LNCAP (cell line): ENCODE data around the gene ITPKA.

Experiments
- CTCF ChIP-seq: fragments of 450-650 bp; IDR thresholded peaks from 2 replicates; pipeline ENCODE4 v1.5.1; 2017; ENCODE audit warnings: mild to moderate bottlenecking

ITPKA gene

GRCh38 chr15:41513506-41514227, 20.0 kb downstream of the ITPKA start, which contains the start of gene LTK:
Gene LTK, minus strand, starts transcription at chr15:41513827. Its CDS starts 118 bp downstream, at chr15:41513709.
- no peak for TF ChIP-seq CTCF

GRCh38 chr15:41517895-41518449, 24.3 kb downstream of the ITPKA start:
- TF ChIP-seq CTCF, result no peak

- TF ChIP-seq CTCF, result no peak
Observed at GRCh38 chr15:41520636-41521035, 27.0 kb downstream of the ITPKA start.

GRCh38 chr15:41521614-41522013, 27.9 kb downstream of the ITPKA start:
- TF ChIP-seq CTCF, result no peak

GRCh38 chr15:41523097-41523496, 29.4 kb downstream of the ITPKA start:
- no peak for TF ChIP-seq CTCF

GRCh38 chr15:41530363-41530956, 36.8 kb downstream of the ITPKA start:
- TF ChIP-seq CTCF, result no peak

- no peak for TF ChIP-seq CTCF
Observed at GRCh38 chr15:41535544-41535943, 41.9 kb downstream of the ITPKA start.
